ENCODE data around the gene MARCOL. TPM values are rescaled to one million over a fixed set of nuclear protein-coding genes. Genes with fewer than 3 reads are reported as not detected.

MARCOL gene, protein sequence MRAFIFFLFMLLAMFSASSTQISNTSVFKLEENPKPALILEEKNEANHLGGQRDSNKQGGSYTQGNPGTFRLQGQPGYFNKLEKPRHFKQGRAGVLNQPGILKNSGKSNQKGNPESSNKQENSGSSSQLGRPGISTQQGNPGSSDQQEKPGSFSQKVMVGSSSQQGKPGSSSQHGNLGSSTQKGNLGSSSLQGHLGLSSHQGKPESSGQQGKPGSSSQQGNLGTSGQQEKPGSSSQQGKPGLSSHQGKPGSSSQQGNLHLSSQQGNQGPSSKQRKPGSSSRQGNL
- not detected in 2 replicates for total RNA-seq

GRCh38 chr5:148238418-148238794, at the start of gene MARCOL:
TSS of gene MARCOL (plus strand) at chr5:148238525. CDS start at chr5:148238598, 73 bp downstream.

DNA sequence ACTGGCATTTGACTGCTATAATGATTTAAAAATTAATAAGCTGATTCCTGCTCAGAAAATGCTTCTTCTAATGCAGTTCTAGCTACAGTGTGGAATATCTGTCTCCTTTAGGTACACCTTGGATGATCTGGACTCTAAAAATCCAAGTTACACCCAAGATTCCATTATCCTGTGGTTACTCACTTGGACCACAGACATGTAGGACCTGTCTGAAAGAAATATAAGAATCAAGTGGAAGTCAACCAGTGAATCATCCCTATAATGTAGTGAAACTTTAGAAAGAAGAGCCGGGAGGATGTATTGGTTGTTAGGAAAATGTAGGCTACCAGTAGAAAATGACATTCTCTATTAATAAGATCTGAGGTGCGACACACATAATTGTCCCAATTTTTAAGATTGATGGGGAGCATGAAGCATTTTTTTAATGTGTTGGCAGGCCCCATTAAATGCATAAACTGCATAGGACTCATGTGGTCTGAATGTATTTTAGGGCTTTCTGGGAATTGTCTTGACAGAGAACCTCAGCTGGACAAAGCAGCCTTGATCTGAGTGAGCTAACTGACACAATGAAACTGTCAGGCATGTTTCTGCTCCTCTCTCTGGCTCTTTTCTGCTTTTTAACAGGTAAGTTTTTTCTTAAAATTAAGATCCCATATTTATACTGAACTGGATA, 35.7 kb upstream of the MARCOL start, which contains the start of gene SPINK6:
SPINK6 (plus strand) TSS at position 512 of the 673 bp plus-strand sequence; CDS start at position 567, 55 bp downstream.

DNA sequence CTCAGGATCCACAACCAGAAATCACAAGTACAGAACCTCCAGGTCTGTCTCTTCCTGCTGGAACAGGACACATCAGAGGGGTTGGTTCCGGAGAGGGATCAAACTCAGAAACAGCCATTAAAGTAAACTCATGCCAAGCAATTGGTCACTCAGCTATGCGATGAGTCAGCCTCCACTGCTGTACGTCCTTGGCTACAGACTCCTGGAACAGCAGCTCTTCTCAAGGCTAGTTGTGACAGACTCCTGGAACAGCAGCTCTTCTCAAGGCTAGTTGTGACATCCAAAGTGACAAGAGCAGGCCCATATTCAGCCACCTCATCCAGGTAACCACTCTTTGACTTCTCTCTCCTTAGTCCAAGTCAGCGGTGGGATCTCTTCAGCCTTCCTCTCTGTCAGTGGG, 30.2 kb downstream of the MARCOL start, which contains the start of gene SPINK13:
SPINK13 (plus strand) TSS at position 229 of the 400 bp plus-strand sequence. CDS start 1,279 bp downstream, outside the sequence.

Other genes with a start within 250 kb of the MARCOL start
- gene SPINK5, start 174.5 kb upstream of the MARCOL start, total RNA-seq, result not detected in 2 replicates
- gene SPINK14, start 70.0 kb upstream of the MARCOL start, total RNA-seq, result not detected in 2 replicates
- not detected in 2 replicates for gene SPINK6, start 35.5 kb upstream of the MARCOL start, total RNA-seq
- gene SPINK13, start 30.3 kb downstream of the MARCOL start, total RNA-seq, result 0.22 and 0.37 TPM in 2 replicates
- gene SPINK7, start 73.9 kb downstream of the MARCOL start, total RNA-seq, result not detected in 2 replicates
- not detected in 2 replicates for gene SPINK9, start 97.0 kb downstream of the MARCOL start, total RNA-seq
- gene FBXO38, start 145.4 kb downstream of the MARCOL start, total RNA-seq, result 64.2 and 67.3 TPM in 2 replicates

Data from uterine smooth muscle cell (primary cell).